Myocyte (in vitro differentiated cells): ENCODE data around the gene CHRM1. TPM values are rescaled to one million over a fixed set of nuclear protein-coding genes. Genes with fewer than 3 reads are reported as not detected.

Experiments used
- DNase-seq: peaks from one replicate; pipeline ENCODE4 v3.0.0-alpha.2; 2012; ENCODE audit warnings: low read depth
- total RNA-seq: library from RNA; depleted of rRNA; stranded (reverse); fragments of >200 nt; gene quantifications from 2 replicates; pipeline ENCODE4 v1.2.3, GENCODE V29; 2014

The CHRM1 gene
- total RNA-seq, 1 donor from 2014 or later = not detected

- DNase-seq = no peak
Observed at GRCh38 chr11:62925745-62926679, 4.8 kb upstream of the CHRM1 start.

GRCh38 chr11:62925308-62925707, 4.1 kb upstream of the CHRM1 start:
- DNase-seq = no peak

GRCh38 chr11:62923601-62924411, 2.6 kb upstream of the CHRM1 start:
- no peak for DNase-seq

GRCh38 chr11:62922653-62923431, 1.7 kb upstream of the CHRM1 start:
- DNase-seq = no peak

GRCh38 chr11:62922189-62922589, 1.0 kb upstream of the CHRM1 start:
- no peak for DNase-seq

GRCh38 chr11:62921573-62922188, 518 bp upstream of the CHRM1 start:
- DNase-seq = peak; percentile 38

GRCh38 chr11:62919898-62920640, 1.1 kb downstream of the CHRM1 start:
- DNase-seq = no peak

- no peak for DNase-seq
Observed at GRCh38 chr11:62919476-62919875, 1.7 kb downstream of the CHRM1 start.

GRCh38 chr11:62918531-62918930, 2.6 kb downstream of the CHRM1 start:
- DNase-seq = no peak

- no peak for DNase-seq
Observed at GRCh38 chr11:62917906-62918502, 3.2 kb downstream of the CHRM1 start.

- DNase-seq = no peak
Observed at GRCh38 chr11:62914416-62914815, 6.7 kb downstream of the CHRM1 start.

GRCh38 chr11:62912268-62912667, 8.9 kb downstream of the CHRM1 start:
- no peak for DNase-seq

GRCh38 chr11:62911137-62912130, 9.7 kb downstream of the CHRM1 start:
- DNase-seq = no peak

GRCh38 chr11:62910141-62910882, 10.9 kb downstream of the CHRM1 start:
- no peak for DNase-seq

GRCh38 chr11:62909107-62909894, 11.9 kb downstream of the CHRM1 start:
- DNase-seq = peak; percentile 49

- no peak for DNase-seq
Observed at GRCh38 chr11:62908468-62909072, 12.6 kb downstream of the CHRM1 start.
